NB4 (cell line): ENCODE results near the gene SMARCC2.

Experiments
- CTCF ChIP-seq: IDR thresholded peaks from one replicate; pipeline ENCODE4 v1.5.1; 2012; ENCODE audit warnings: low read depth, low read length
- MYC ChIP-seq: IDR thresholded peaks from 2 replicates; pipeline ENCODE4 v1.6.1; 2011; ENCODE audit warnings: low read depth, low read length
- POLR2A ChIP-seq: IDR thresholded peaks from 2 replicates; pipeline ENCODE4 v1.6.1; 2011; ENCODE audit warnings: mild to moderate bottlenecking; ENCODE audit not compliant: insufficient read length; ENCODE audit errors: extremely low read depth
- TF ChIP-seq, protein P1 (sequence below): IDR thresholded peaks from 2 replicates; pipeline ENCODE4 v1.6.1; 2011; ENCODE audit warnings: low read depth, low read length

GRCh38 chr12:56160894-56161689, 28.2 kb downstream of the SMARCC2 start:
- TF ChIP-seq CTCF (no peak), POLR2A (no peak), MYC (no peak)
- TF ChIP-seq, protein P1, sequence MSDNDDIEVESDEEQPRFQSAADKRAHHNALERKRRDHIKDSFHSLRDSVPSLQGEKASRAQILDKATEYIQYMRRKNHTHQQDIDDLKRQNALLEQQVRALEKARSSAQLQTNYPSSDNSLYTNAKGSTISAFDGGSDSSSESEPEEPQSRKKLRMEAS: no peak
